GM12878 (cell line): ENCODE results near the gene TP73.

ENCODE experiments used
- ATF7 ChIP-seq: fragments of 450-650 bp; IDR thresholded peaks from 2 replicates; pipeline ENCODE4 v1.6.1; 2016; ENCODE audit warnings: low read depth, mild to moderate bottlenecking
- BACH1 ChIP-seq: fragments of 450-650 bp; IDR thresholded peaks from 2 replicates; pipeline ENCODE4 v1.6.1; 2017; ENCODE audit warnings: mild to moderate bottlenecking, borderline replicate concordance
- BMI1 ChIP-seq: fragments of 450-650 bp; IDR thresholded peaks from 2 replicates; pipeline ENCODE4 v1.6.1; 2016; ENCODE audit warnings: mild to moderate bottlenecking, moderate library complexity, borderline replicate concordance
- CHD1 ChIP-seq: IDR thresholded peaks from 2 replicates; pipeline ENCODE4 v1.6.1; 2012; ENCODE audit warnings: low read depth, low read length, improper control_type of control experiment
- CREM ChIP-seq: IDR thresholded peaks from 2 replicates; pipeline ENCODE4 v1.6.1; 2014; ENCODE audit warnings: antibody characterized with exemption, low read depth
- CTCF ChIP-seq, 3 experiments: IDR thresholded peaks in 2 of 3; conservative IDR thresholded peaks in 1 of 3; 2 replicates each; pipeline ENCODE4 v1.5.1; 2011; ENCODE audit warnings: low read depth in 3 of 3, low read length in 3 of 3, mild to moderate bottlenecking in 3 of 3, control low read depth in 2 of 3, moderate library complexity in 2 of 3, inconsistent platforms in 1 of 3, mixed read lengths in 1 of 3; ENCODE audit not compliant: control insufficient read depth in 2 of 3, insufficient read depth in 1 of 3; ENCODE audit errors: extremely low read depth in 1 of 3
- EZH2 ChIP-seq: IDR thresholded peaks from 2 replicates; pipeline ENCODE4 v1.6.1; 2012; ENCODE audit warnings: low read depth, mild to moderate bottlenecking, control low read depth, inconsistent platforms, low read length, borderline replicate concordance; ENCODE audit not compliant: control insufficient read depth
- GABPA ChIP-seq: IDR thresholded peaks from 2 replicates; pipeline ENCODE4 v1.6.1; 2014; ENCODE audit warnings: antibody characterized with exemption, low read depth, mild to moderate bottlenecking, inconsistent platforms
- IRF3 ChIP-seq: fragments of 450-650 bp; IDR thresholded peaks from 2 replicates; pipeline ENCODE4 v1.6.1; 2014; ENCODE audit warnings: mild to moderate bottlenecking
- MEF2A ChIP-seq: IDR thresholded peaks from 2 replicates; pipeline ENCODE4 v1.6.1; 2011; ENCODE audit warnings: low read depth, mild to moderate bottlenecking, low read length, moderate library complexity; ENCODE audit not compliant: insufficient read depth
- MTA2 ChIP-seq: fragments of 450-650 bp; IDR thresholded peaks from 2 replicates; pipeline ENCODE4 v1.6.1; 2016; ENCODE audit warnings: low read depth, mild to moderate bottlenecking, moderate library complexity
- MYB ChIP-seq: fragments of 150-350 bp; IDR thresholded peaks from 2 replicates; pipeline ENCODE4 v1.6.1; 2014; ENCODE audit warnings: mild to moderate bottlenecking, low read depth, low read length, borderline replicate concordance
- SMC3 ChIP-seq: IDR thresholded peaks from 2 replicates; pipeline ENCODE4 v1.6.1; 2011; ENCODE audit warnings: low read length, improper control_type of control experiment, borderline replicate concordance
- TCF3 ChIP-seq: IDR thresholded peaks from 2 replicates; pipeline ENCODE4 v1.6.1; 2012; ENCODE audit warnings: low read depth, mild to moderate bottlenecking, low read length, borderline replicate concordance; ENCODE audit not compliant: insufficient read depth

- no peak for TF ChIP-seq CTCF (IDR thresholded peaks at IDR 0.05 in 2 of 3, conservative IDR thresholded peaks at IDR 0.05 in 1 of 3; ENCODE audit: control insufficient read depth in 2 of 3, extremely low read depth in 1 of 3, insufficient read depth in 1 of 3, low read depth in 3 of 3, low read length in 3 of 3)
- TF ChIP-seq CREM = no peak
- no peak for TF ChIP-seq EZH2
- TF ChIP-seq IRF3 = no peak
- no peak for TF ChIP-seq BACH1
- no peak for TF ChIP-seq BMI1
- TF ChIP-seq MYB = no peak
- no peak for TF ChIP-seq MTA2
- TF ChIP-seq GABPA = no peak
- TF ChIP-seq MEF2A = no peak
- TF ChIP-seq SMC3 = no peak
- TF ChIP-seq ATF7 = no peak
- no peak for TF ChIP-seq CHD1
- TF ChIP-seq TCF3 = no peak
These were observed 53.1 kb downstream of the TP73 start for GRCh38 chr1:3705341-3705950.
